ENCODE data around the gene BBS9.

BBS9 gene

GRCh38 chr7:33233659-33234058 lies 104.3 kb downstream of the BBS9 start:
- Histone ChIP-seq H2AFZ (ENCODE audit: low read depth, low read length, severe bottlenecking) (no peak overlapping the region), H3K9ac (ENCODE audit: low read length) (no peak overlapping the region), H3K9me2 (replicated peaks; ENCODE audit: insufficient read depth, low read length) (no peaks in the 10 kb centered on the region), H4K20me1 (ENCODE audit: low read depth, low read length) (no peaks in the 10 kb centered on the region), H3K79me2 (ENCODE audit: insufficient read depth, low read length) (no peaks in the 10 kb centered on the region), H3K4me2 (ENCODE audit: low read depth, low read length, poor library complexity, severe bottlenecking) (no peak overlapping the region), H3F3A (ENCODE audit: insufficient read depth) (no peaks in the 10 kb centered on the region; the same call in 1 of the 2 replicates), H3K36me3 (ENCODE audit: low read length) (no peaks in the 10 kb centered on the region), H3K27ac (ENCODE audit: low read depth, low read length) (no peak overlapping the region), H3K9me3 (ENCODE audit: insufficient read depth, low read length) (no peaks in the 10 kb centered on the region), H3K27me3 (ENCODE audit: low read length) (no peaks in the 10 kb centered on the region), H3K4me3 (ENCODE audit: insufficient read depth, low read length, poor library complexity, severe bottlenecking) (no peak overlapping the region)
- TF ChIP-seq EZH2phosphoT487 (conservative IDR thresholded peaks at IDR 0.05; ENCODE audit: low read length) (no peak), CTCF (IDR thresholded peaks at IDR 0.05; ENCODE audit: insufficient read depth, low read length, poor library complexity, severe bottlenecking) (no peak)

- no peaks in the 10 kb centered on the region for H3K9me3 ChIP-seq (ENCODE audit: insufficient read depth, low read length)
- H3K27ac ChIP-seq (ENCODE audit: low read depth, low read length) = no peak overlapping the region
- peak overlapping the region; percentile 3 for H3K4me2 ChIP-seq (ENCODE audit: low read depth, low read length, poor library complexity, severe bottlenecking)
- no peak overlapping the region for H2AFZ ChIP-seq (ENCODE audit: low read depth, low read length, severe bottlenecking)
- no peaks in the 10 kb centered on the region for H3K27me3 ChIP-seq (ENCODE audit: low read length)
- H3K36me3 ChIP-seq (ENCODE audit: low read length) = no peaks in the 10 kb centered on the region
- H3K9ac ChIP-seq (ENCODE audit: low read length) = no peak overlapping the region
- H3F3A ChIP-seq (ENCODE audit: insufficient read depth) = no peaks in the 10 kb centered on the region; the same call in 1 of the 2 replicates
- no peaks in the 10 kb centered on the region for H3K9me2 ChIP-seq (replicated peaks; ENCODE audit: insufficient read depth, low read length)
- H4K20me1 ChIP-seq (ENCODE audit: low read depth, low read length) = no peaks in the 10 kb centered on the region
- TF ChIP-seq CTCF (IDR thresholded peaks at IDR 0.05; ENCODE audit: insufficient read depth, low read length, poor library complexity, severe bottlenecking) = no peak
- no peaks in the 10 kb centered on the region for H3K79me2 ChIP-seq (ENCODE audit: insufficient read depth, low read length)
- H3K4me3 ChIP-seq (ENCODE audit: insufficient read depth, low read length, poor library complexity, severe bottlenecking) = no peak overlapping the region
These were observed 107.7 kb downstream of the BBS9 start for GRCh38 chr7:33237036-33237435.

- H3K27me3 ChIP-seq (ENCODE audit: low read length) = no peaks in the 10 kb centered on the region
- H3K9me3 ChIP-seq (ENCODE audit: insufficient read depth, low read length) = no peaks in the 10 kb centered on the region
- TF ChIP-seq CTCF (IDR thresholded peaks at IDR 0.05; ENCODE audit: insufficient read depth, low read length, poor library complexity, severe bottlenecking) (peak; percentile 42), EZH2phosphoT487 (conservative IDR thresholded peaks at IDR 0.05; ENCODE audit: low read length) (no peak)
- no peak overlapping the region for H3K4me3 ChIP-seq (ENCODE audit: insufficient read depth, low read length, poor library complexity, severe bottlenecking)
- H3K9ac ChIP-seq (ENCODE audit: low read length) = no peak overlapping the region
- no peak overlapping the region for H3K4me2 ChIP-seq (ENCODE audit: low read depth, low read length, poor library complexity, severe bottlenecking)
- H3K36me3 ChIP-seq (ENCODE audit: low read length) = no peaks in the 10 kb centered on the region
- no peaks in the 10 kb centered on the region for H3K9me2 ChIP-seq (replicated peaks; ENCODE audit: insufficient read depth, low read length)
- no peak overlapping the region for H2AFZ ChIP-seq (ENCODE audit: low read depth, low read length, severe bottlenecking)
- no peaks in the 10 kb centered on the region for H4K20me1 ChIP-seq (ENCODE audit: low read depth, low read length)
- no peak overlapping the region for H3K27ac ChIP-seq (ENCODE audit: low read depth, low read length)
- H3K79me2 ChIP-seq (ENCODE audit: insufficient read depth, low read length) = no peaks in the 10 kb centered on the region
- no peaks in the 10 kb centered on the region for H3F3A ChIP-seq (ENCODE audit: insufficient read depth)
These were observed 114.0 kb downstream of the BBS9 start for GRCh38 chr7:33243319-33243881.

Data from SU-DHL-6 (cell line).